ENCODE measurements around the gene TMX2.

DNA sequence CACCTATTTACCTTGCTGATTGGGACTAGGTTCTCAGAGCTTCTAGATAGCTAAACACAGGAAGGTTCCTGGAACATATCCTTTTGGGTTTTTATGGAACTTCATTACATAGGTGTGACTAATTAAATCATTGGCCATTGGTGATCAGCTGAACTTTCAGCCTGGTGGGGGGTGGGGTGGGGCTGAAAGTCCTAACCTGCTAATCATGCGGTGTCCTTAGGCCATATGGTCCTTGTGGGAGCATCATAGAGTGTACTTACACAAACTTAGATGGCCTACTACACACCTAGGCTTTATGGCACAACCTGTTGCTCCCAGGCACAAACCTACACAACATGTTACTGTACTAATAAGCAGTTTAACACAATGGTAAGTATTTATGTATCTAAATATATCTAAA is 20.3 kb downstream of the TMX2 start:
- TF ChIP-seq, protein P1, sequence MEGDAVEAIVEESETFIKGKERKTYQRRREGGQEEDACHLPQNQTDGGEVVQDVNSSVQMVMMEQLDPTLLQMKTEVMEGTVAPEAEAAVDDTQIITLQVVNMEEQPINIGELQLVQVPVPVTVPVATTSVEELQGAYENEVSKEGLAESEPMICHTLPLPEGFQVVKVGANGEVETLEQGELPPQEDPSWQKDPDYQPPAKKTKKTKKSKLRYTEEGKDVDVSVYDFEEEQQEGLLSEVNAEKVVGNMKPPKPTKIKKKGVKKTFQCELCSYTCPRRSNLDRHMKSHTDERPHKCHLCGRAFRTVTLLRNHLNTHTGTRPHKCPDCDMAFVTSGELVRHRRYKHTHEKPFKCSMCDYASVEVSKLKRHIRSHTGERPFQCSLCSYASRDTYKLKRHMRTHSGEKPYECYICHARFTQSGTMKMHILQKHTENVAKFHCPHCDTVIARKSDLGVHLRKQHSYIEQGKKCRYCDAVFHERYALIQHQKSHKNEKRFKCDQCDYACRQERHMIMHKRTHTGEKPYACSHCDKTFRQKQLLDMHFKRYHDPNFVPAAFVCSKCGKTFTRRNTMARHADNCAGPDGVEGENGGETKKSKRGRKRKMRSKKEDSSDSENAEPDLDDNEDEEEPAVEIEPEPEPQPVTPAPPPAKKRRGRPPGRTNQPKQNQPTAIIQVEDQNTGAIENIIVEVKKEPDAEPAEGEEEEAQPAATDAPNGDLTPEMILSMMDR (conservative IDR thresholded peaks at IDR 0.05; ENCODE audit: low read length): no peak
- no peak for TF ChIP-seq EZH2phosphoT487 (IDR thresholded peaks at IDR 0.05; ENCODE audit: borderline replicate concordance, low read depth, low read length)
